Activated CD8-positive, alpha-beta T cell treated with anti-CD3 and anti-CD28 coated beads for 36 hours (primary cell): Measurements from ENCODE around the gene H2AZ1. TPM values are rescaled to one million over a fixed set of nuclear protein-coding genes. Genes with fewer than 3 reads are reported as not detected.
"Not testable (repeated sequence)": the region's sequence is repeated elsewhere in the genome, so short reads cannot be mapped to it uniquely, and the experiment has no call there.

ENCODE experiments used
- ATAC-seq: fragments of 200-7000 bp; cut with Tn5 transposase; one replicate; pipeline ENCODE4 v1.10.0; 2021; ENCODE audit warnings: mild to moderate bottlenecking, moderate library complexity
- CTCF ChIA-PET: fragments of 350-600 bp; sonication (Branson Sonifier 250); formaldehyde crosslinking; loops from one replicate; lab custom pipeline; 2021; ENCODE audit warnings: antibody characterized with exemption; lab: Charles Lee
- POLR2A ChIA-PET: fragments of 350-600 bp; sonication (Branson Sonifier 250); formaldehyde crosslinking; loops from one replicate; lab custom pipeline; 2021; ENCODE audit warnings: antibody characterized with exemption; lab: Charles Lee
- DNase-seq: peaks from one replicate; pipeline ENCODE4 v3.0.0-alpha.2; 2020
- H3K27ac Mint-ChIP-seq: one replicate; pipeline ENCODE4 v1.8.0; 2021; ENCODE audit warnings: mild to moderate bottlenecking, mixed read lengths
- H3K27me3 Mint-ChIP-seq: one replicate; pipeline ENCODE4 v1.8.0; 2021; ENCODE audit warnings: mixed read lengths
- H3K36me3 Mint-ChIP-seq: one replicate; pipeline ENCODE4 v1.8.0; 2021; ENCODE audit warnings: low read depth, mixed read lengths
- H3K4me1 Mint-ChIP-seq: one replicate; pipeline ENCODE4 v1.8.0; 2021; ENCODE audit warnings: low read depth, mixed read lengths
- H3K4me3 Mint-ChIP-seq: one replicate; pipeline ENCODE4 v1.8.0; 2021; ENCODE audit warnings: mild to moderate bottlenecking, moderate library complexity, mixed read lengths
- H3K9me3 Mint-ChIP-seq: one replicate; pipeline ENCODE4 v1.8.0; 2021; ENCODE audit warnings: mixed read lengths
- CTCF ChIP-seq: fragments of 200-600 bp; IDR thresholded peaks from one replicate; pipeline ENCODE4 v1.8.0; 2022; ENCODE audit warnings: antibody characterized with exemption, mild to moderate bottlenecking
- intact Hi-C: fragments of 100-400 bp; cut with micrococcal nuclease; formaldehyde crosslinking; loops from one replicate; pipeline ENCODE4 v1.10.0; 2022
- total RNA-seq, 2 experiments: library from RNA; stranded (reverse); gene quantifications; one replicate each; pipeline ENCODE4 v1.2.3, GENCODE V29; 2021

Gene H2AZ1
- total RNA-seq, 2 experiments from 2014 or later = 631 to 637 TPM

- Mint-ChIP-seq H3K9me3 (no peaks in the 10 kb centered on the region), H3K4me1 (peaks cover 17% of the 10 kb centered on the region), H3K27me3 (no peaks in the 10 kb centered on the region), H3K36me3 (no peaks in the 10 kb centered on the region), H3K27ac (no peak overlapping the region), H3K4me3 (no peak overlapping the region)
- DNase-seq (no peak), ATAC-seq (no peak)
- intact Hi-C loops = no loop called here
- CTCF ChIA-PET = no interaction called here
- POLR2A ChIA-PET = interaction anchor here (0.5 to 0.7 kb wide), 2 partner anchors 17 to 19 kb away, joined by 3 read pairs; partner anchors contain the start of gene H2AZ1
- no peak for TF ChIP-seq CTCF
Measured at GRCh38 chr4:99966692-99967091, 16.6 kb upstream of the H2AZ1 start.

GRCh38 chr4:99965674-99966350 is 15.7 kb upstream of the H2AZ1 start:
- CTCF ChIA-PET = interaction anchor here (1.4 kb wide), 1 partner anchor 130 kb away, joined by 3 read pairs; no protein-coding TSS in a partner anchor
- Mint-ChIP-seq H3K36me3 (no peaks in the 10 kb centered on the region), H3K9me3 (no peaks in the 10 kb centered on the region), H3K27me3 (no peaks in the 10 kb centered on the region), H3K27ac (no peak overlapping the region), H3K4me1 (peaks cover 17% of the 10 kb centered on the region), H3K4me3 (no peak overlapping the region)
- intact Hi-C loops = no loop called here
- POLR2A ChIA-PET = interaction anchor here (0.7 kb wide), 1 partner anchor 16 kb away, joined by 3 read pairs; the partner anchor contains the start of gene H2AZ1
- TF ChIP-seq CTCF = no peak
- DNase-seq (no peak), ATAC-seq (peak; percentile 20)

- ATAC-seq = no peak
Measured at GRCh38 chr4:99965173-99965572, 15.1 kb upstream of the H2AZ1 start.

GRCh38 chr4:99961711-99962110 is 11.6 kb upstream of the H2AZ1 start:
- POLR2A ChIA-PET = no interaction called here
- peaks cover 17% of the 10 kb centered on the region for H3K4me1 Mint-ChIP-seq
- CTCF ChIA-PET = interaction anchor here (0.6 to 1.4 kb wide), 2 partner anchors 36 to 609 kb away, joined by 3 to 5 read pairs; no protein-coding TSS in a partner anchor
- intact Hi-C loops = no loop called here
- H3K27me3 Mint-ChIP-seq = no peaks in the 10 kb centered on the region
- no peak for TF ChIP-seq CTCF
- H3K27ac Mint-ChIP-seq = no peak overlapping the region
- peaks cover 8% of the 10 kb centered on the region for H3K36me3 Mint-ChIP-seq
- ATAC-seq (no peak), DNase-seq (no peak)
- peaks cover 7% of the 10 kb centered on the region for H3K9me3 Mint-ChIP-seq
- H3K4me3 Mint-ChIP-seq = no peak overlapping the region

More at GRCh38 chr4:99965173-99965572, 15.1 kb upstream of the H2AZ1 start:
- Mint-ChIP-seq H3K9me3 (no peaks in the 10 kb centered on the region), H3K27ac (no peak overlapping the region), H3K4me3 (no peak overlapping the region), H3K4me1 (peaks cover 17% of the 10 kb centered on the region), H3K27me3 (no peaks in the 10 kb centered on the region), H3K36me3 (no peaks in the 10 kb centered on the region)
- intact Hi-C loops = no loop called here
- TF ChIP-seq CTCF = no peak
- ChIA-PET CTCF (interaction anchor here (1.4 kb wide), 1 partner anchor 131 kb away, joined by 3 read pairs; no protein-coding TSS in a partner anchor), POLR2A (interaction anchor here (1.0 kb wide), 1 partner anchor 14 kb away, joined by 3 read pairs; no protein-coding TSS in a partner anchor)
- no peak for DNase-seq

GRCh38 chr4:99960648-99961047 is 10.6 kb upstream of the H2AZ1 start:
- H3K36me3 Mint-ChIP-seq = peaks cover 8% of the 10 kb centered on the region
- H3K4me1 Mint-ChIP-seq = peaks cover 10% of the 10 kb centered on the region
- CTCF ChIA-PET = no interaction called here
- ATAC-seq (no peak), DNase-seq (no peak)
- POLR2A ChIA-PET = no interaction called here
- no peak overlapping the region for H3K27ac Mint-ChIP-seq
- intact Hi-C loops = no loop called here
- no peak for TF ChIP-seq CTCF
- no peak overlapping the region for H3K4me3 Mint-ChIP-seq
- H3K9me3 Mint-ChIP-seq = peaks cover 8% of the 10 kb centered on the region
- no peaks in the 10 kb centered on the region for H3K27me3 Mint-ChIP-seq

GRCh38 chr4:99958207-99958606 is 8.1 kb upstream of the H2AZ1 start:
- H3K27ac Mint-ChIP-seq, H3K27me3 Mint-ChIP-seq, H3K36me3 Mint-ChIP-seq, intact Hi-C loops, CTCF ChIA-PET, H3K4me1 Mint-ChIP-seq, DNase-seq, H3K9me3 Mint-ChIP-seq, POLR2A ChIA-PET, ATAC-seq, H3K4me3 Mint-ChIP-seq: not testable (repeated sequence)
